IgD-negative memory B cell (primary cell): ENCODE data around the gene CTNNA2. TPM values are rescaled to one million over a fixed set of nuclear protein-coding genes. Genes with fewer than 3 reads are reported as not detected.

Source experiments
- H3K27ac Mint-ChIP-seq, 3 donors: one replicate each; pipeline ENCODE4 v1.8.0; 2020 to 2022; ENCODE audit warnings: mild to moderate bottlenecking in 3 of 3, mixed read lengths in 3 of 3, moderate library complexity in 1 of 3
- H3K27me3 Mint-ChIP-seq: one replicate; pipeline ENCODE4 v1.8.0; 2021; ENCODE audit warnings: mixed read lengths
- H3K36me3 Mint-ChIP-seq: one replicate; pipeline ENCODE4 v1.8.0; 2020; ENCODE audit warnings: mild to moderate bottlenecking, mixed read lengths
- H3K4me1 Mint-ChIP-seq, 3 donors: one replicate each; pipeline ENCODE4 v1.8.0; 2020 to 2022; ENCODE audit warnings: mixed read lengths in 3 of 3, mild to moderate bottlenecking in 1 of 3
- H3K4me3 Mint-ChIP-seq, 4 donors: one replicate each; pipeline ENCODE4 v1.8.0; 2020 to 2022; ENCODE audit warnings: mild to moderate bottlenecking in 4 of 4, mixed read lengths in 4 of 4, moderate library complexity in 3 of 4
- H3K9me3 Mint-ChIP-seq, 3 donors: one replicate each; pipeline ENCODE4 v1.8.0; 2020 to 2021; ENCODE audit warnings: mixed read lengths in 3 of 3, mild to moderate bottlenecking in 1 of 3
- polyA plus RNA-seq: library from polyadenylated mRNA; unstranded; fragments of 300-500 nt; fragmentation: Illumina TruSeq; gene quantifications from one replicate; pipeline ENCODE4 v1.2.3, GENCODE V29; 2021

CTNNA2 gene
- polyA plus RNA-seq, 1 donor from 2014 or later: not detected

DNA sequence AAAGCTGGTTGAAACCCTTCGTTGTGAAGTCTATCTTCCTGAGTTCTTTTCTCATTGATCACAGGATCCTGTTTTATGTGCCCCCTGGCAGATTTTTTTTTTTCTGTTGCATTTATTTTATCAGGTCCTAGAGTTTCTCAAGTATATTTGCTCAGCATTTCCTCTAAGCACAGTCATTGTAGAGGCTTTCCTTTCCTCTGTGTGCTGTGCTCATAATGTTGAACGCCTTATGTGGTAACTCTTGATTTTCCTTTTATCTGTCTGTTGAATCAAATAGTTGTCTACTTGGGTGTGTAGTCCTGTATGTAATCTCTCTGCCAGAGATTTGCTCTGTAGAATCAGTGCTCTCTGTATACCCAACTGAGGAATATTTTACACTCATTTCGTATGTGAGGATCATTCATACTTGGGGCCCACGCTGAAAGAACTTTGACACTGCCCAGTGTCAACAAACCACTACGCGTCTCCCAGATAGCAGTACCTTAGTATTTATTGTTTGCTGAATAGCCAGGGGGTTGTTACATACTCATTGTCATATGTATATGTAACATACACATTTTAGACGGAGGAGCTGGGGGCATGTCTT, 118.2 kb downstream of the CTNNA2 start:
- H3K36me3 Mint-ChIP-seq: no peaks in the 10 kb centered on the region
- H3K27me3 Mint-ChIP-seq: no peaks in the 10 kb centered on the region
- H3K27ac Mint-ChIP-seq: no peak overlapping the region
- H3K9me3 Mint-ChIP-seq: peaks cover 3 to 12% (median 3%) of the 10 kb centered on the region in 3 donors
- no peaks in the 10 kb centered on the region for H3K4me1 Mint-ChIP-seq
- no peak overlapping the region for H3K4me3 Mint-ChIP-seq

DNA sequence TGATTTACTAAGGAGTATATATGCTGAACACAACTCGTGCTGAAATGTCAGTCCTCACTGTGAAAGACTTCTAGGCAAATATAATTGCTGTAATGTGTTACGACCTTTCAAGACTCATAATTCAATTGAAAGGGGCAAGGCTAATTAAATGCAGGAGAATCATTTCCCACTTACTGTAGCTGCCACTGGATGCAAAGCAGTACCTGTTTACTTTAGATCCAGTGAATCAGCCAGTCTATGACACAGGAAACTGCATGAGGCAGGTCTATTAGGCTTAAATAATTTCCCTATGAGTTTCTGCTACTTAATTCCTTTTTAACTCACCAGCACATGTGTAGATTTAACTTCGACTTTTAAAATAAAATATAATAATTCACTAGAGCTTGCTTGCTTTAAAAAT, 125.6 kb downstream of the CTNNA2 start:
- Mint-ChIP-seq H3K4me1 (no peaks in the 10 kb centered on the region), H3K36me3 (no peaks in the 10 kb centered on the region), H3K4me3 (no peak overlapping the region), H3K9me3 (peaks cover 3 to 11% (median 4%) of the 10 kb centered on the region in 3 donors), H3K27me3 (no peaks in the 10 kb centered on the region), H3K27ac (no peak overlapping the region)

DNA sequence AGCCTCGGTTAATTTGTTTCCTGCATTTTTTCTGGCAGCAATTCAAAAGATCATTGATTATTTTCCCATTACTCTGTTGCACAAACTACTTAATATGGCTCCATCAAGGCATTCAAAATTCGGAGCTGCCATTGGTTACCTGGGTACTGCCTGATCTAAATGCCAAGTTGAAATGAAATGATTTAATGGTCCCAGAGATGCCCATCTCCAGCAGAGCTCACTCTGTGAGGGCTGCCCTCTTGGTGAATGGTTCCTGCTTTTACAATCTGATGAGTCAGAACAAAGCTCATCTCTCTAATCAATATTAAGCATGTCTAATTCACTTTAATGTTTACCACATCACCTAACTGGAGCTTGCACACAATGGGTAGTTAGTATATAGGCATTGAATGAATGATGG, 126.1 kb downstream of the CTNNA2 start:
- H3K27ac Mint-ChIP-seq: no peak overlapping the region
- H3K9me3 Mint-ChIP-seq: peaks cover 3 to 14% (median 7%) of the 10 kb centered on the region in 3 donors
- no peaks in the 10 kb centered on the region for H3K36me3 Mint-ChIP-seq
- H3K4me1 Mint-ChIP-seq: no peaks in the 10 kb centered on the region
- no peak overlapping the region for H3K4me3 Mint-ChIP-seq
- no peaks in the 10 kb centered on the region for H3K27me3 Mint-ChIP-seq

DNA sequence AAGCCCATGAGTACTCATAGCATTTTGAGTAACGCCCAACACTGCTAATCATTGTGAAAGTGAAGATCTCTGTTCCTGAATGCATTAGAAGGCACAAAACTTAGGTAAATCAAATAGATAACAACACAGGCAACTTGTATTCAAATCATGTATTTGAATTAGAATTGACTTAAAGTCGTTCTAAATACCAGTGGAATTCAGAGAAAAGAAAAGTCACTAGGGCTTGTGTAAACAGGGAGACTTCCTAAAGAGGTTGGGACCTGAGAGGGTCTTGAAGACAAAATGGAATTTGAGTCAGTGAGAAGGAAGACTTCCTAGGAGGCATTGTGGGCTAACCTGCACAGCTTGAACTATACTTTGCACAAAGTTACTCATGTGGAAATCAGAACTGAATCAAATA, 127.2 kb downstream of the CTNNA2 start:
- Mint-ChIP-seq H3K9me3 (peaks cover 3 to 10% (median 7%) of the 10 kb centered on the region in 3 donors), H3K36me3 (no peaks in the 10 kb centered on the region), H3K4me1 (no peaks in the 10 kb centered on the region), H3K4me3 (no peak overlapping the region), H3K27me3 (no peaks in the 10 kb centered on the region), H3K27ac (no peak overlapping the region)

DNA sequence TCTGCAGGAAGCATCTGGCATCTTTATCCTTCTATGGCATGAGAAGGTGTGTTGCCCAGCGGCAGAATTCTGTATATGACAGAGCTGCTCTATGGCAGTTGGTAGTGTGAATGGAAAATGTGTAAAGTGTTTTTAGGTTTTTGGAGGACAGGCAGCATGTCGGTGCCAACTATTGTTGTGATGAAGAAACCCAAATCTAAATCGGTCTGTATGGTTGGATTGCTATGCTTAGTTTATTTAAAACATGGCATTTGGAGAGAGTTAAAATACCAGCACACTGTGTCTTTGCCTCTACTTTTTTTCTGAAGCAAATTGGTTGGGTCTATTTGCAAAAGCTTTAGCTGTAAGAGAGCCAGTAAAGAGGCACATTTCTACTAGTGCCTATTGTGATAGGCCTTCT, 136.7 kb downstream of the CTNNA2 start:
- H3K9me3 Mint-ChIP-seq: peaks cover 3 to 15% (median 5%) of the 10 kb centered on the region in 3 donors
- no peaks in the 10 kb centered on the region for H3K27me3 Mint-ChIP-seq
- no peak overlapping the region for H3K4me3 Mint-ChIP-seq
- H3K4me1 Mint-ChIP-seq: no peaks in the 10 kb centered on the region
- no peaks in the 10 kb centered on the region for H3K36me3 Mint-ChIP-seq
- H3K27ac Mint-ChIP-seq: no peak overlapping the region

DNA sequence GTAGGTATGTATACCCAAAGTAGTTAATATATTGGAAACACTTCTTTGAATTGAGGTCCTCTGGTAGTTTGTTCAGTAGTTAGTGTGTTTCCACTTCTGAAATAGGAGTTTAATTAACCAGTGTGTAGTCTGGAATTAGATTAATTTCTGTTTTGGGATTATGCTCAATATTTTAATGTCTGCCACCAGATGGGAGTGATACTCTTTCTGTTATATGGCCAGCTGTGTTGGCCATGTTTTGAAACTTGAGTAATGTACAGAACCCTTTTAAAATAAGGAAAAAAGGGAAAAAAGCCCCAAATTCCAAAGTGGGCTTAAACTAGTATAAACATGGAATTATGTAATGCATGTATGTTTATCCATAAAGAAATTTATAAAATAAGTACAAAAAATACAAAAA, 147.7 kb downstream of the CTNNA2 start:
- Mint-ChIP-seq H3K27me3 (no peaks in the 10 kb centered on the region), H3K4me1 (no peaks in the 10 kb centered on the region), H3K27ac (no peak overlapping the region), H3K36me3 (no peaks in the 10 kb centered on the region), H3K9me3 (peaks cover 0 to 19% (median 0%) of the 10 kb centered on the region in 3 donors), H3K4me3 (no peak overlapping the region)

DNA sequence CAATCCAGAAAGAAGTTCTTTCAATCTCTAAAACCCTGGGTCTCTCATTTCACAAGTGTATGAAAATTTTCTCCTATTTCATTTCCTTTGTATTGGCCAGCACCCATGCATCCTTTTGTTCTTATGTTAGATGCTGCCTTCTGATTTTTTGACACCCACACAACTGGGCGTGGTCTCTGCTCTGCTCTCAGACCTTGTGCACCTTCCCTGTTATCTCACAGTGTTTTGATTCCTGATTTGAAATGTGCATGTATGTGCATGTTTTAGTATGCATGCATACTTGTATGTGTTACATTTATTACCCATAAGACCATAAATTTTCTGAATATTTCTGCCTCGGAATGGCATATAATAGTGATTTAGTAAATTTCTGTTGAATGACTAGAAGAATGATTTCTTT, 152.2 kb downstream of the CTNNA2 start:
- Mint-ChIP-seq H3K4me3 (no peak overlapping the region), H3K27me3 (no peaks in the 10 kb centered on the region)

DNA sequence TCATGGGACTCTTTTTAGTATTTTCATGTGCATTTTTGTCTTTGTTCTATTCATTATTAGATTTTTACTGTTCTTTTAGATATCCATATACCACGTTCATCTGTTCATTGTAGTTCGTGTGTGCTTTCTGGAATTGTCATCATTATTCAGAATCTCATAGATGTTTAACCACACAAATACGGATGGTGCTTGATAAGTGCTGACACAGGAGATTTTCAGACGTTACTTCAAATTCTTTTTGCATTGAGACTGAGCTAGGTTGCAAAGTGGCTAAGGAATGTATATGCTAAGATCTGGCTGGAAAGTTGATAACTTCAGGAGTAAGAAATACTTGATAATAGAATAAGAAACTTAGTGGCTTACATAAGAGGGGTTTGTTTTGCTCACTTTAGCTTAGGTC, 153.6 kb downstream of the CTNNA2 start:
- no peak overlapping the region for H3K4me3 Mint-ChIP-seq
- peaks cover 0 to 1% (median 0%) of the 10 kb centered on the region in 3 donors for H3K4me1 Mint-ChIP-seq
- no peaks in the 10 kb centered on the region for H3K27me3 Mint-ChIP-seq
- H3K27ac Mint-ChIP-seq: no peak overlapping the region
- no peaks in the 10 kb centered on the region for H3K36me3 Mint-ChIP-seq
- peaks cover 0 to 17% (median 0%) of the 10 kb centered on the region in 3 donors for H3K9me3 Mint-ChIP-seq

More for the DNA sequence above, 152.2 kb downstream of the CTNNA2 start:
- Mint-ChIP-seq H3K9me3 (peaks cover 0 to 19% (median 0%) of the 10 kb centered on the region in 3 donors), H3K4me1 (no peaks in the 10 kb centered on the region), H3K36me3 (no peaks in the 10 kb centered on the region), H3K27ac (peak overlapping the region in 1 of 3 donors; percentile 5)

DNA sequence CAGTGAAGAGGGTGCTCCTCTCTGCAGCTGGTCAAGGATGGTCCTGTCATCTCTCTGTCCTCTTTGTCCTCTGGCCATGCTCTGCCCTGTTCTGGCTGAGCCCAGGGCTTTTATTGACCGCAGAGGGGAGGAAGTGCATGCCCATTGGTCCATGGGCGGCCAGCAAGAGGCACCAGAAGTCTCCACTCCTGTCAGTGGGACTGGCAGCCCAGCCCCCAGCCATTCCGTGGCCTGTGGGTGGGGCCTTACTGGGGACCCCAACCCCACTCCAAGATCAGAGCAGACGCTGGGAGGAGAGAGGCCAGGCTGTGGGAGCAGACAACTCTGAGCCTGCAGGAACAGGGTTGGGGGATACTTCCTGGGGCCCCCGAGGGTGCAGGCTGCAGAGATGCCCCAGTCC, 156.9 kb downstream of the CTNNA2 start:
- H3K27ac Mint-ChIP-seq: no peak overlapping the region
- no peaks in the 10 kb centered on the region for H3K27me3 Mint-ChIP-seq
- H3K9me3 Mint-ChIP-seq: peaks cover 0 to 10% (median 0%) of the 10 kb centered on the region in 3 donors
- H3K4me3 Mint-ChIP-seq: no peak overlapping the region
- H3K36me3 Mint-ChIP-seq: no peaks in the 10 kb centered on the region
- peaks cover 0 to 1% (median 0%) of the 10 kb centered on the region in 3 donors for H3K4me1 Mint-ChIP-seq

DNA sequence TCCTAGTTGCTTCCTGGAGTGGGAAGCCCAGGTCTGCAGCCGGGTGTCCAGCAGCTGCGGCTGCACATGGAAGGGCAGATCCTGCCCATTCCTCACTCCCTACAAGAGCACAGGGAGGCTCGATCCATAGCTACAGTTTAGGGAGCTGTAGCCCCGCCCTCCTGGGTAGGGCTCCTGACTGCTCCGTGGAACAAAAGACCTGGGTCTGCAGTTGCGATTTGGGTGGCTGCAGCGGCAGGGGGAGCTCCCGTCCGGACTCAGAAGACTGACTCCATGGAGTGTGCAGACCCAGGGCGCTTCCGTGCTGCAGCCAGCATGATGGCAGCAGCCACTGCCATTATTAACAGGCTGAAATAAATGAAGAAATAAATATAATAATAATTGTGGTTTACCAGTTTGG, 157.3 kb downstream of the CTNNA2 start:
- no peaks in the 10 kb centered on the region for H3K36me3 Mint-ChIP-seq
- no peak overlapping the region for H3K27ac Mint-ChIP-seq
- no peak overlapping the region for H3K4me3 Mint-ChIP-seq
- peaks cover 0 to 5% (median 0%) of the 10 kb centered on the region in 3 donors for H3K9me3 Mint-ChIP-seq
- H3K27me3 Mint-ChIP-seq: no peaks in the 10 kb centered on the region
- peaks cover 0 to 1% (median 0%) of the 10 kb centered on the region in 3 donors for H3K4me1 Mint-ChIP-seq

DNA sequence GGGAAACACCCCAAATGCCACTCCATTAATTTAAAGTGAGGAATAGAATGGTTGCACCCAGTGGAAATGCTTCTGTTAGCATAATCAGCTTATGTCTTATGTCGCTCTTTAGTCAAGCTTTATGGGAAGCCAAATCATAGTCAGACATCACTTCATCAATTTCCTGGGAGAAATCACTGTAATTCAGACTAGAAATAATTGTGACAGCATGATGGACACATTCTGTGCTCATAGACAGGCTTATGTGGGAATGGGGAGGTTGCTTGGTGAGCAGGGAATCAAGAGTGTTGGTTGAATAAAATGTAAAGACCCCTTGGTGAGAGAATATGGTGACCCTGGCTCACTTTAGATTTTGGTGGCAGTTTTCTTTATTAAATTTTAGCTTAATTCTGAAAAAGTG, 174.0 kb downstream of the CTNNA2 start:
- Mint-ChIP-seq H3K27ac (no peak overlapping the region), H3K4me1 (no peaks in the 10 kb centered on the region), H3K27me3 (no peaks in the 10 kb centered on the region)

DNA sequence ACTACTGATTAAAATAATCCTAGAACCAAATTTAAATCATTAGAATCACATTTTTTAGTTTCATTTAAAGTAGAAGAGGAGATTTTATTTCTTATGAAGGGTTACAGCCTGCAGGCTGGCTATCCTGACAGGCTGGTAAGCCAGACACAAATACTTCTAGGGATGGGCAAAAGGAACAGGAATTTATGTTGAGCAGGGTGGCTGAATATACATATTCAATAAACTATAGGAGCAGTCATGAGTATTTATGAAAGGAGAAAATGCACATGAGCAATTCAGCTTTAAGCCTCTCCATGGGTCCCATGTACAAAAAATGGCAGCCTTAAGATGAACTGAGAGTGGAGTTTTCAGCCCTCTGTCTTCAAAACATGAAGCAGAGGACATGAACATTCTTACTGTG, 182.4 kb downstream of the CTNNA2 start:
- no peaks in the 10 kb centered on the region for H3K27me3 Mint-ChIP-seq
- no peaks in the 10 kb centered on the region for H3K36me3 Mint-ChIP-seq
- H3K9me3 Mint-ChIP-seq: peaks cover 0 to 7% (median 1%) of the 10 kb centered on the region in 3 donors
- no peaks in the 10 kb centered on the region for H3K4me1 Mint-ChIP-seq
- H3K27ac Mint-ChIP-seq: no peak overlapping the region
- H3K4me3 Mint-ChIP-seq: no peak overlapping the region

More for the DNA sequence above, 174.0 kb downstream of the CTNNA2 start:
- H3K4me3 Mint-ChIP-seq: no peak overlapping the region
- H3K36me3 Mint-ChIP-seq: no peaks in the 10 kb centered on the region
- peaks cover 3 to 8% (median 4%) of the 10 kb centered on the region in 3 donors for H3K9me3 Mint-ChIP-seq

DNA sequence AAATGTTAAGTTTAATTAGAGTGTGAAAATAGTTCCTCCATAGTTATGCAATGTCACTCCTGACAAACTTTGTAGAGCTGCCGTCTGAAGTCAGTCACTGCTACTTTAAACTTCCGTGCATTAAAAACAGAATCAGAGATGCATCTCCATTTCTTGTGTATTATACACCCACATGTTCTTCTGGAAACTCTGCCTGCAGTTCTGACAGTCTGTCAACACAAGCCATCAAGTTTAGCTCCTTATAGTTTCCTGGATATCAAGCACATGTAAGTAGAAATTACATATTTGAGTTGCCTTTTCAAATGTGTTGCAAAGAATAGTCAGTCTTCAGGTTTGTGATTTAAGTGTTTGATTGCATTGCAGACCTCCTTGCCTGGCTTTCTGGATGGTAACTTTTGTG, 184.3 kb downstream of the CTNNA2 start:
- H3K4me1 Mint-ChIP-seq: no peaks in the 10 kb centered on the region
- H3K27ac Mint-ChIP-seq: no peak overlapping the region
- H3K4me3 Mint-ChIP-seq: no peak overlapping the region
- H3K27me3 Mint-ChIP-seq: no peaks in the 10 kb centered on the region
- no peaks in the 10 kb centered on the region for H3K36me3 Mint-ChIP-seq
- H3K9me3 Mint-ChIP-seq: peaks cover 0 to 6% (median 0%) of the 10 kb centered on the region in 3 donors

DNA sequence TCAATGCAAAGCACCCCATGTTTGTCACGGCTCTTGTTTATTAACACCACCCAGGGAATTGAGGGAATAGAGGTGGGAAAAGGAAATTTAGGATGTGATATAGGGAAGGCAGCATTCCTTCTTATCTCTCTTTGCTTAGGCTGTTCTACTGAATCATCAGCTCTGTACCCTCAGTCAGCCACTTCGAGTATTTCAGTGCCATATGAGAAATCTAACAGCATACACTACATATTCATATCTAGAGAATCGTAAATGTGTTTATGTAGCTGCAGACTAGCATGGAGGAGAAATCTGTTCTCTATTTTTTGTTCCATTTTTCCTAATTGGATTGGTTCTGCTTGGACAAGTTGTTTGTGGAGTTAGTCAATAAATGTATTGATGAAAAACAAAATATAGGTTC, 187.8 kb downstream of the CTNNA2 start:
- Mint-ChIP-seq H3K4me3 (no peak overlapping the region), H3K9me3 (peaks cover 0 to 6% (median 3%) of the 10 kb centered on the region in 3 donors), H3K4me1 (no peaks in the 10 kb centered on the region), H3K36me3 (no peaks in the 10 kb centered on the region), H3K27ac (no peak overlapping the region), H3K27me3 (no peaks in the 10 kb centered on the region)

DNA sequence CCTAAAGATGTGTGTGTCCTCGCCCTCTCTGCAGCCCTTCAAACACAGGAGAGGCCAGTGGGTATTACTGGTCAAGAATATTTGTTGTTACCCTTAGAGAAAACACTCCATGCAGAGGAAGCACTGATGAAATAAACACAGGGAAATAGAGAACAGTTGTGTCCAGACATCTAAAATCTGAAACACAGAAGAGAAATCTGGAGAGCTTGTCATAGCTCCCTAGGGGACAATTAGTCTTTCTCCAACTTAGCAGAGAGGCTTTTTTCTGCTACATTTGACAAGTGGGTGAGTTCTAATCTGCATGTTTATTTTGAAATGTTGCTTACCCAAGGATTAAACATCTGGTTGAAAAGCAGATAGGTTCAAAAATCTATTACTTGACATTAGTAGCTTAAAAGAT, 190.1 kb downstream of the CTNNA2 start:
- Mint-ChIP-seq H3K4me1 (no peaks in the 10 kb centered on the region), H3K27me3 (no peaks in the 10 kb centered on the region), H3K27ac (no peak overlapping the region), H3K9me3 (peaks cover 0 to 7% (median 6%) of the 10 kb centered on the region in 3 donors), H3K4me3 (no peak overlapping the region), H3K36me3 (no peaks in the 10 kb centered on the region)

DNA sequence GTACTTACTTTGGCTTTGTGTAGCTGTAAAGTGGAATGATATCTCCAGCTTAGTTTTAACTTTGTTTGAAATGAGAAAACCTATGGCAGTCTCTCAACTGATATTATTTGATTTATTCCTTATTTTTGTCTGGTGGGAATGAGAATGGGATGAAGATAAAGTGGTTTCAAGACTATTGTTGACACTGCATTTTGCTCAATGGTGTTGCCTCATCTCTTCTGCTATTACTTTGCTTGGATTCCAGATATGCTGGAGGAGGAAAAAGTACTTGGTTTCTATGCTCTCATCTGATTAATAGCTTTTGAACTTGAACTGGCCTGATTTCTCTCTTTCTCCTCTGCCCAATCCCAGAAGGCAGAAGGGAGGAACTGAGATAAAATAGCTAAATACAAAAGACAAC, 198.2 kb downstream of the CTNNA2 start:
- no peaks in the 10 kb centered on the region for H3K36me3 Mint-ChIP-seq
- H3K4me1 Mint-ChIP-seq: no peaks in the 10 kb centered on the region
- no peak overlapping the region for H3K27ac Mint-ChIP-seq
- H3K27me3 Mint-ChIP-seq: no peaks in the 10 kb centered on the region
- peaks cover 0 to 8% (median 5%) of the 10 kb centered on the region in 3 donors for H3K9me3 Mint-ChIP-seq
- H3K4me3 Mint-ChIP-seq: no peak overlapping the region
